ENCODE measurements around the gene AQR. TPM values are rescaled to one million over a fixed set of nuclear protein-coding genes. Genes with fewer than 3 reads are reported as not detected.
"Not testable (repeated sequence)": the region's sequence is repeated elsewhere in the genome, so short reads cannot be mapped to it uniquely, and the experiment has no call there.

Gene AQR
- total RNA-seq, 1 donor from 2014 or later: 46.6 TPM

DNA sequence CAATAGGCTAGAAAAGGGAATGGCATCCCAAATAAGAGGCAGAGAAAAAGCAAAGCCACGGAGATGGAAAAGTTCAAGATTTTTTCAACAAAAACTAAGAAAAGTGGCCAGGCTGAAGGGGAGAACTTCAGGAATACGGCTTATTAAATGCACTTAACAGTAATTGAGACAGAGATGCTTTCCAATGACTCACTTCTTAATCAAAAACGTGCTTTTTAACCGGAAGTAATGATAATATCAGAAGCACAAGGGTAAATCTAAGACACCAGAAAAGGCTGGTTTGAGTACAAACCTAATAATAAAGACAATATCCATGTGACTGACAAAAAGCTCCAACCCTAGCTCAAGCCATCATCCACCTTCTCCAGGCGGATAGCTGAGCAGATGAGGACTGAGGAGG lies 149.4 kb downstream of the AQR start:
- intact Hi-C loops (cut with micrococcal nuclease): no loop called here

DNA sequence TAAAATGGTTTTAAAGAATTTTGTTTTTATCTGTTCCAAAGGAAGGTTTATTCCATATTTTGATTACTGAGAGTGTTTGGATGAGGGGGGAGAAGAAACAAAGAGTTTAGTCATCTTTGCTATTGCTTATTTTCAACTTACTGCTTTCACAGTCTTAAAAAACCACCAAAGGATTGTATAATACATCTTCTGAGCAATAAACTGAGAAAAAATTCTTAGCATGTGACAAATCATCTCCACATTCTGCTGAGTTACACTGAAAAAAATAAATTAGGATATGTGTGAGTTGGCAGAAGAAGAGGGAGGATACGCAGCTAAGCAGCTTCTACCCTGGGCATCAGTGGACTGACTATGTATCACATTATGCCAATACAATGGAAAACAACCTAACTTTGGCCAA lies 151.0 kb downstream of the AQR start:
- intact Hi-C loops (cut with micrococcal nuclease): no loop called here

DNA sequence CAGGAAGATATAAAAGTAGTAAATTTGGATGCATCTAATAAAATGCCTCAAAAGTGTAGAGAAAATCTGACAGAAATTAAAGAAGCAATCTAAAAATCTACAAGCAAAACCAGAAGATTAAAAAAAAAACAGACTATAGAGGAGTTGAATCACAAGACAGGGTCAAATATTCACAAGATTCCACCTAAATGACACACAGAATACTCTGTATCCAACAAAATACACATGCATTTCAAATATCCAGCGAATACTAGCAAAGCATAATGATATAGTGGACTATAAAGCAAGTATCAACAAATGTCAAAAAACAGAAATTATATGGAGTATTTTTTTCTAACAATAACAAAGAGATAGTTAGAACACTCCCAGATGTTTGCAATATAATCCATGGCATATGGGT lies 153.7 kb downstream of the AQR start:
- intact Hi-C loops (cut with micrococcal nuclease): no loop called here

DNA sequence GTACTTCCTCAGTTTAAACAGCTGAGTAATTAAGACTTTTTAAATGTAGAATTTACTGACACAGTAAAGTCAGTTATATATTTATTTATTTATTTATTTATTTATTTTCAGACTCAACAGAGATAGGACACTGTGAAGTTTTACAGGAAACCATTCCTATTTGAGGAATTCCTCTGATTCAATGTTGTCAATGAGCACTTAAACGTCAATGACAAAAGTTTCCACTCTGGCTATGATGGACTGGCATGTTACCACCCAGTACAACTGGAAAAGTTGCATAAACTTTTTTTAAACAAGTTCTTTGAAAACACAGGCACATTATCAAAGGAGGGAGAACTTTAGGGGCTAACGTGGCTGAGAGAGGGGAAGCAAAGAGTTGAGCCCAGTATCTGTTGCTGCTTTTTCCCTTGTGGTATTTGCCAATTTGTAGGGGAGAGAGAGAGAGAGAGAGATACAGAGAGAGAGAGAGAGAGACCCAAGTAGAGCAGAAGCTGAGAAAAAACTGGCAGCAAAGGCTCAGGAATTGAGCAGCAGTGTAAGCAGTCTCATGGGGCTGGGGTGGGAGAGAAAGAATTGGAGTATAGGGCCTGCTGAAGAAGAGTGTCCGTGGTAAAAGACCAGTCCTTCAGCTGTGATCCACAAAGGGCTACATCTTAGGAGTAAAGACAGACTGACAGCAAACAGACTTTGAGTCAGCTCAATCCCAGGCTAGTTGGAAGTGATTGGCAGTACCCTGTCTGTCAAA lies 155.9 kb downstream of the AQR start:
- intact Hi-C loops (cut with micrococcal nuclease): no loop called here

DNA sequence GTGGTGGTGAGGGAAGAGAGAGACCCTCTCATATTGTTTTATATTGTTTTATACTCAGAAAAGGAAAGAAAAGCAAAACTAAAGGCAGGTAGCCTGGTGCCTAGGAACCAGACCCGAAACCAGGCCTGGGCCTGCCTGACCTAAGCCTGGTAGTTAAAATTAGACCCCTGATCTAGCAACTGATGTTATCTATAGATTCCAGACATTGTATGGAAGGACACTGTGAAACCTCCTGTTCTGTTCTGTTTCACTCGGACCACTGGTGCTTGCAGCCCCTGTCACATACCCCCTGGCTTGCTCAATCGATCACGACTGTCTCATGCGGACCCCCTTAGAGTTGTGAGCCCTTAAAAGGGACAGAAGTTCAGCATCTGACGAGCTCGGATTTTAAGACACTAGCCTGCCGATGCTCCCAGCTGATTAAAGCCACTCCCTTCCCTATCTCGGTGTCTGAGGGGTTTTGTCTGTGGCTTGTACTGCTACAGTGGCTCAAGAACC lies 156.6 kb downstream of the AQR start:
- intact Hi-C loops (cut with micrococcal nuclease): not testable (repeated sequence)

DNA sequence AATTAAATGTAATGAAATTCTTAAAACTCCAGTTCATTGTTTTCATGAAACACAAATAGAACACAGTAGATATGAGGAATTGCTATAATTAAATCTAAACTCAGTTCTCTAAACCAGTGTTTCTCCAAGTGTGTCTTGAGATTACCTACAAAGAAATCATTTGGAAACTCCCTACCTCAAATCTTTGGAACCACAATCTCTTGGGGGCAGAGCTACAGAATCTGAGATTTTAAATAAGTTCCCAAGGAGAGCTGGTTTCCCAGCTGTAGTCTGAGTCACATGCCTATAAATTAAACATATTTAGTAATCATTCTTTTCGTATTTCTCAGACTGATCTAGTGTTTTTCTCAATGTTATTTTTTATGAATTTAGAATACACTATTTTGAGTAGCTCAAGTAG lies 157.2 kb downstream of the AQR start:
- intact Hi-C loops (cut with micrococcal nuclease): no loop called here

DNA sequence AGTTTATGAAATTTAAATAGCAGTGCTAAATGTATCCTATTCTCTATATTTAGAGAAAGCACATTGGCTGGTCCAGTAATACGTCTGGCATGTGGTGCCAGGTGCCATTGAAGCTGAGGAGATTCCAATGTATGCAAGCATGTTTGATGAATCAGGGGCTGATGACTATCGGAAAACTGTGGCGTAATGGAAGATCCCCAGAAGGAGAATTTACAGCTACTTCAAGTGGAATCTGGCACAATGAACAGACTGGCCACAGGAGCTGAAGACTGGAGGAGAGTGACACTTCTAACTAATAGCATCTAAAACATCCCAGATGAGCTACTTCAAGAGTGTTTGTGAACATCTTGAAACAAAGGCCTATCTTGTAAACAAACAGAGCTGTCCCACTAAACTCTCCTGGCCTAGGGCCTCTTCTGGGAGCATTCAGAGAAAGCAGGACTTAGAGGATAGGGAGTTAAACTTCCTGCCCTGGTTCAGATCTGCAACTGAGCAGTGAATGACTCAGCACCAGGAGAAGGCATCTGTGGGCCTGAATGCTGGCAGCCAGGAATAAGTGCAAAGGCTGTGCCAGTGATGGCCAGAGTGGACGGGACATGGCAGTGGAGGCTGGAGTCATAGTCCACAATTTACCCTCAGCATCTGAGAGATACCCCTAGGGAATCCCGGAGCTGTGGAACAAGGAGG lies 159.0 kb downstream of the AQR start:
- intact Hi-C loops (cut with micrococcal nuclease): no loop called here

DNA sequence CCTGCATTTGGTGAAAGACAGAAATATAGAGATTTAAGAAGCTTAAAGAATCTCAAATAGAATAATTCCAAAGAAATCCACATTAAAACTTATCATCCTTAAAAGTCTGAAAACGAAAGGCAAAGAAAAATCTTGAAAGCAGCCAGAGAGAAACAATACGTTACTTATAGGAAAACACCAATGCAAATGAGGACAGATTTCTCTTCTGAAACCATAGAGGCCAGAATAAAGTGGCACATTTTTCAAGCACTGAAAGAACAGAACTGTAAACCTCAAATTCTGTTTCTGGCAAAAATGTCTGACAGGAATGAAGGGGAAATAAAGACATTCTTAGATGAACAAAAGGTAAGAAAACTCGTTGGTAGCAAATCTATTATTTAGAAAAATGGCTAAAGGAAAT lies 160.4 kb downstream of the AQR start:
- intact Hi-C loops (cut with micrococcal nuclease): no loop called here

DNA sequence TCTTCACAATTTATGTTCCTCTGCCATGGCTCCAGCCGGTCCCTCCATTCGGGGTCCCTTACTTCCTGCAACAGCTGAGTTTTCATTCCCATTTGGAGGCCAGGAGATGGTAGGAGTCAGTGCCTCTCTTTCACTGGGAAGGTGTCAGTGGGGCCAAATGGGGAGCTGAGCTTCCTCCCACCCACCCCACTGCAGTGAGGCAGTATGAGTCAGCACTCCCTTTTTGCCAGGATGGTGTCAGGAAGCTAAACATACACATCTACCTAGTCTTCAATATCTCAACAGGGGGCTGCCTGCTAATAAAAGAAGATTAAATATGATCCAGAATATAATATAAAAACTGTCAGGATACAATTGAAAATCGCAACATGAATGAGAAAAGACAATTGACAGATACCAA lies 161.5 kb downstream of the AQR start:
- intact Hi-C loops (cut with micrococcal nuclease): no loop called here

DNA sequence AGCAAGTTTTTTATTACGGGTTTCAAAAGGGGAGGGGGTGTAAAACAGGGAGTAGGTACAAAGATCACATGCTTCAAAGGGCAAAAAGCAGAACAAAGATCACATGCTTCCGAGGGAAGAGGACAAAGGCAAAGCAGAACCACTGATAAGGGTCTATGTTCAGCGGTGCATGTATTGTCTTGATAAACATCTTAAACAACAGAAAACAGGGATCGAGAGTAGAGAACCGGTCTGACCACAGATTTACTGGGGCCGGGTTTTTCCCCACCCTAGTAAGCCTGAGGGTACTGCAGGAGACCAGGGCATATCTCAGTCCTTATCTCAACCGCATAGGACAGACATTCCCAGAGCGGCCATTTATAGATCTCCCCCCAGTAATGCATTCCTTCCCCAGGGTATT lies 162.3 kb downstream of the AQR start:
- intact Hi-C loops (cut with micrococcal nuclease): not testable (repeated sequence)

DNA sequence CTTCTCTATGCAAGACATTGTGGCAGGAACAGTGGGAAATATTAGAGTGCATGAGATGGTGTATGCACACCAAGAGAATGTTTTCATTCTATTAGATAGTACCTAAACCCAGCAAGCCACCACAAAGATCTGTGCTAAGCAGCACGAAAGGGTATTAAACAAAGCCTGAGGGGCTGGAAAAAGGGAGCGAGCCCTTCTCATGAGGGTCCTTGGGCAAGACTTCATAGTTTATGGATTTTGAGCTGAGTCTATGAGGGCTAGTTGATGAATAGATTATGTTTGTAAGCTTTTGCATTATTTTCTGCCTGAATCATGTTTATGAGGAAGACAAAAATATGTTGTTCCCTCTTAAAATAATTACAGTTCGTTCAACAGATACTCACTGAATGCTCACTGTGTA lies 164.8 kb downstream of the AQR start:
- intact Hi-C loops (cut with micrococcal nuclease): no loop called here

DNA sequence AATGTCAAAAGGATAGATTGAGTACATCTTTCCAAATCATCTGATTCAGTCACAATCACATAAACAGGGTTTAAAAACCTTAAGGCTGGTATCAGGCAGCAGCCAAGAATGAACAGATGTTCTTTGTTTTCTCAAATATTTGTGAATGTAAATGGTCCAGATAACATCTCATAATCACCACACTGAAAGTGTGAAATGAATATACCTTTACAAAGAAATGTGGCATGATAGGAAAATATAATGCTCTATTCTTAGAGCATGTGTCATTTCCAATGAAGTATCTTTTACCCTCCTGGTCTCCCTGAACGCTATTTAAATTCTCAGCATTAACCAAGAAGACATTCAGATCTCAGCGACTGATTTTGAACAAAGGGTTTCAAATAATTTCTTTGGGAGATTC lies 165.4 kb downstream of the AQR start:
- intact Hi-C loops (cut with micrococcal nuclease): no loop called here

DNA sequence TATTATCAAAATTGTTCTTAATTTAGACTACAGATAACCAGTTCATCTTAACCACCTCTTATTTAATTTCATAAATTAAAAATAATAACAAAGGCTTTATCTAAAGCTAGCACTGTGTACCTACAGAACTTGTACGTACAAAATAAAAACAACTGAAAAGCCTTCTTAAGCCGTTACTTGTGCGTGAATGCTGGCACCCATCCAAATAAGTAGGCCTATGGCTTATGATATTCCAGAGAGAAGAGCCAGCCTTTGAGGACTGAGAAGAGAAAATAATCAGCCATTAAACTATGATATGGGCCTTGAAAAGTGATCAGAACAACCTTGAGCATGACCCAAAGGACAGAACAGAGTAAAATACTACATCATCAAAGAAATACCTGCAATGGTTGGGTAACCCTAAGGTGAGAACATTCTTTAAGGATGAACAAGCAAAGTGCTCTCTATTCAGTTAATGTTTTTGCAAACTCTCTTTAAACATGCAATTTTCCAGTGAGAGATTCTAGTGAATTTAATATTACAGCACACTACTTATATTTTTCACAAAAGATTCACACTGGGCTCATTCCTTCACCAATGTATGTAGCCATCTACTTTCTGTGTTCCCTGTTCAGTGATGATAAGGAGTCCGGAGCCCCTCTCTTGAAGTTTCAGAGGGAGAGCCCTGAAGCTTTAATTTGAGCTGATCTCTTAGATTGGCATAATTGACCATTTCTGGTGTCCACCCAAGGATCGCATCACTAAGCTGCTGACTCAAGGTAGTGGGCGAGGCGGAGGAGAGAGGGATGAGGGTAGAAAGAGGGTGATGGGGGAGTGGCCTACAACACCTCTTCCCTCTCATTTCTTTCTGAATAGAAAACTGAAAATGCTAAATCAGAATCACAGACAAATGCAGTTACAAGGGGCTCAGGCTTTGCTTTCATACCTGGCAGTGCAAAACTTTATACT lies 166.5 kb downstream of the AQR start:
- intact Hi-C loops (cut with micrococcal nuclease): no loop called here

DNA sequence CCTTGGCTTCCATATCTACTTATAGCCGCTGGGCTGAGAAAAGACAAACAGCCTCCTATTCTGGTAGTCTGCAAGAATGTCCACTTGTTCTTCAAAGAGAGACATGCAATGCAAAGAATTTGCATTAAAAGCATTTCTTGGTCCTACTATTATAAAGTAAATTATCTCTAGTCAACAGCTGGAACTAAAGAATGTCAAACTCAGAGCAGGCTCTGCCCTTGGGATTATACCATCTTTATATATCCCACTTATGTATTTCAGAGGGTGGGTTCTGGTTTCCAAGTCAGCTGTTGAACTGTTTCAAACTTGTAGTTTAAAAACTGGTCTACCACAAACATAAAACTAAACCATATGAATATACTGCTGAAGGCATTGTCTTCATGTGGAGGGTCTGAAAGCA lies 167.2 kb downstream of the AQR start:
- intact Hi-C loops (cut with micrococcal nuclease): no loop called here

Other genes starting within 250 kb of the AQR start
- gene GJD2, start 214.7 kb downstream of the AQR start, total RNA-seq: not detected in 2 replicates
- not detected in 2 replicates for gene ACTC1, start 174.2 kb downstream of the AQR start, total RNA-seq
- gene ZNF770, start 18.5 kb upstream of the AQR start, total RNA-seq: 38.5 and 42.2 TPM in 2 replicates
- gene NANOGP8, start 115.6 kb upstream of the AQR start, total RNA-seq: not detected in 2 replicates

Data from T-helper 1 cell treated with Interleukin-12 subunit alpha and Interleukin-12 subunit beta and Interleukin-4 antibody, amounts not matched to agents 30 ng/mL and 1 ng/mL, for 36 hours (primary cell).